SK-N-SH treated with all-trans-retinoic acid at 6 μM for 48 hours (cell line): ENCODE measurements around the gene ERFE.

Source experiments
- ATAC-seq: fragments of 200-7000 bp; cut with Tn5 transposase; 3 replicates; pipeline ENCODE4 v1.9.1; 2020; ENCODE audit warnings: mild to moderate bottlenecking, moderate library complexity
- BACH2 ChIP-seq: fragments of 250-450 bp; sonication (Bioruptor Pico); IDR thresholded peaks from 2 replicates; pipeline ENCODE4 v1.9.0; 2021; ENCODE audit warnings: mild to moderate bottlenecking, borderline replicate concordance
- CREB5 ChIP-seq: fragments of 250-450 bp; sonication (Bioruptor Pico); IDR thresholded peaks from 2 replicates; pipeline ENCODE4 v1.5.1; 2020; ENCODE audit warnings: low read depth, mild to moderate bottlenecking, moderate library complexity
- CSDC2 ChIP-seq: fragments of 250-450 bp; sonication (Bioruptor Pico); IDR thresholded peaks from 2 replicates; pipeline ENCODE4 v1.5.0; 2020; ENCODE audit warnings: mild to moderate bottlenecking, moderate library complexity
- ESRRG ChIP-seq: fragments of 250-450 bp; sonication (Bioruptor Pico); IDR thresholded peaks from 2 replicates; pipeline ENCODE4 v1.6.1; 2021; ENCODE audit warnings: mild to moderate bottlenecking
- GLIS3 ChIP-seq: fragments of 250-450 bp; sonication (Bioruptor Pico); IDR thresholded peaks from 2 replicates; pipeline ENCODE4 v1.5.0; 2020; ENCODE audit warnings: mild to moderate bottlenecking, moderate library complexity
- ISL1 ChIP-seq: fragments of 250-450 bp; sonication (Bioruptor Pico); IDR thresholded peaks from 2 replicates; pipeline ENCODE4 v2.1.2; 2022; ENCODE audit warnings: mild to moderate bottlenecking, moderate library complexity
- TOX ChIP-seq: fragments of 250-450 bp; sonication (Bioruptor Pico); IDR thresholded peaks from 2 replicates; pipeline ENCODE4 v1.8.0; 2021; ENCODE audit warnings: mild to moderate bottlenecking, moderate library complexity, borderline replicate concordance
- ZFP30 ChIP-seq: fragments of 450-650 bp; formaldehyde crosslinking; IDR thresholded peaks from 2 replicates; pipeline ENCODE4 v1.5.0; 2022; ENCODE audit warnings: mild to moderate bottlenecking, moderate library complexity
- ZNF70 ChIP-seq: fragments of 450-650 bp; formaldehyde crosslinking; IDR thresholded peaks from 2 replicates; pipeline ENCODE4 v1.5.0; 2020; ENCODE audit warnings: mild to moderate bottlenecking, moderate library complexity
- TF ChIP-seq, protein P1 (sequence below): fragments of 250-450 bp; sonication (Bioruptor Pico); IDR thresholded peaks from 2 replicates; pipeline ENCODE4 v1.5.1; 2021; ENCODE audit warnings: mild to moderate bottlenecking, moderate library complexity

ERFE gene

DNA sequence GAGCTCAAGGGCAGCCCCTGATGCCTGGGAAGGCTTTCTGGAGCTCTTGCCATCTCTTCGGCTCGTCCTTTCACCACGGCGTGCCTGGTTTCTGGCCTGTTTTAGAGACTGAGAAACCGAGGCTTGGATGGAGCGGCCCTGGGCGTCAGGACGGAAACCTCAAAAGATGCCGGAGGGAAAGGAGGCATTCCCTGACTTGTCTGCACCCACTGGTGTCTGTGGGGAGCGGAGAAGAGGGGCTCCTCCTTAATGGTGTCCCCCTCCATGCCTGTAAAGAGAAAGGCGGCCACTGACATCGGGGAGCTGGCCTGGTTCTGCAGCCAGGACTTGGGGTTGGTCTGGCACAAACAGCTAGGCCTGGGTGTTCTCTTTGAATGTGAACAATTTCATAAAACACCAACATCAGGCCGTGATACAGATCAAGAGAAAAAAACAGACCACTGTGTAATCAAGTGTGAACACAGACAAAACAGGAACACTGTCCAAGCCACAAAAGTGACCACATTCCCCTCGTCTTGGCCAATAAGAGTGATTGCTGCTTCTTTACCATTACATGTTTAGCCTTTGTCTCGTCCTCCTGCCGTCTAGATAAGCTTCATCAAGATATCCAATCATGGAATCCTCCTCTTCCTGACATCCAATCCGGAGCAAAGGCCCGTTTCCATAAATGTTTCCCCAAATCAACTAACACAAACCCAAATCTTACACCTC, 45.4 kb downstream of the ERFE start:
- ATAC-seq, result no peak; the same call in 2 of the 3 replicates
- TF ChIP-seq ZFP30 (CRISPR knock-in tag) (no peak), ESRRG (no peak), ZNF70 (CRISPR knock-in tag) (no peak), CREB5 (CRISPR knock-in tag) (no peak), CSDC2 (0 out of 2 replicates have a peak, but pooled peaks have one; percentile 3), GLIS3 (CRISPR knock-in tag) (no peak)

GRCh38 chr2:238207006-238207405, 48.2 kb downstream of the ERFE start:
- TF ChIP-seq, protein P1, sequence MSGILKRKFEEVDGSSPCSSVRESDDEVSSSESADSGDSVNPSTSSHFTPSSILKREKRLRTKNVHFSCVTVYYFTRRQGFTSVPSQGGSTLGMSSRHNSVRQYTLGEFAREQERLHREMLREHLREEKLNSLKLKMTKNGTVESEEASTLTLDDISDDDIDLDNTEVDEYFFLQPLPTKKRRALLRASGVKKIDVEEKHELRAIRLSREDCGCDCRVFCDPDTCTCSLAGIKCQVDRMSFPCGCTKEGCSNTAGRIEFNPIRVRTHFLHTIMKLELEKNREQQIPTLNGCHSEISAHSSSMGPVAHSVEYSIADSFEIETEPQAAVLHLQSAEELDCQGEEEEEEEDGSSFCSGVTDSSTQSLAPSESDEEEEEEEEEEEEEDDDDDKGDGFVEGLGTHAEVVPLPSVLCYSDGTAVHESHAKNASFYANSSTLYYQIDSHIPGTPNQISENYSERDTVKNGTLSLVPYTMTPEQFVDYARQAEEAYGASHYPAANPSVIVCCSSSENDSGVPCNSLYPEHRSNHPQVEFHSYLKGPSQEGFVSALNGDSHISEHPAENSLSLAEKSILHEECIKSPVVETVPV (CRISPR knock-in tag), result no peak
- no peak for TF ChIP-seq CREB5 (CRISPR knock-in tag)
- no peak for TF ChIP-seq ESRRG
- no peak for TF ChIP-seq ISL1 (CRISPR knock-in tag)
- ATAC-seq, result no peak

GRCh38 chr2:238216651-238217184, 57.9 kb downstream of the ERFE start:
- no peak for ATAC-seq
- no peak for TF ChIP-seq GLIS3 (CRISPR knock-in tag)
- no peak for TF ChIP-seq BACH2 (CRISPR knock-in tag)
- no peak for TF ChIP-seq CSDC2
- TF ChIP-seq TOX (CRISPR knock-in tag), result no peak
